Natural killer cell treated with Interleukin-12 subunit alpha and Interleukin-12 subunit beta and Interleukin-15 and Interleukin-18, amount 100 ng/mL, for 72 hours (primary cell): ENCODE measurements around the gene SLC17A9. TPM values are rescaled to one million over a fixed set of nuclear protein-coding genes. Genes with fewer than 3 reads are reported as not detected.
A peak's percentile ranks its signal among the peaks of the same experiment; 100 is the strongest.

Experiments
- ATAC-seq, 2 donors: fragments of 150-1000 bp; cut with Tn5 transposase in 1 of 2; sonication (Bioruptor Pico), chemical (Tn5 transposase) in 1 of 2; 2 replicates each; pipeline ENCODE4 v1.10.0; 2021
- DNase-seq: peaks from one replicate; pipeline ENCODE4 v3.0.0; 2022; ENCODE audit warnings: low spot score
- H3K27ac Mint-ChIP-seq, 2 donors: 1 replicate in 1 of 2; 2 replicates in 1 of 2; pipeline ENCODE4 v1.8.0; 2022; ENCODE audit warnings: mixed read lengths in 2 of 2, mild to moderate bottlenecking in 1 of 2, moderate library complexity in 1 of 2
- H3K27me3 Mint-ChIP-seq, 2 donors: 1 replicate in 1 of 2; 2 replicates in 1 of 2; pipeline ENCODE4 v1.8.0; 2022; ENCODE audit warnings: mixed read lengths in 2 of 2
- H3K36me3 Mint-ChIP-seq: one replicate; pipeline ENCODE4 v1.8.0; 2022; ENCODE audit warnings: mixed read lengths
- H3K4me1 Mint-ChIP-seq, 2 donors: 1 replicate in 1 of 2; 2 replicates in 1 of 2; pipeline ENCODE4 v1.8.0; 2022; ENCODE audit warnings: low read depth in 2 of 2, mixed read lengths in 2 of 2, mild to moderate bottlenecking in 1 of 2
- H3K4me3 Mint-ChIP-seq: one replicate; pipeline ENCODE4 v1.8.0; 2022; ENCODE audit warnings: mixed read lengths
- H3K9me3 Mint-ChIP-seq: 2 replicates; pipeline ENCODE4 v1.8.0; 2022; ENCODE audit warnings: mixed read lengths
- total RNA-seq, 2 donors: library from RNA; stranded (reverse); gene quantifications; one replicate each; pipeline ENCODE4 v1.2.3, GENCODE V29; 2022

The SLC17A9 gene
- total RNA-seq, 2 donors from 2014 or later: 34.9 to 100 TPM

DNA sequence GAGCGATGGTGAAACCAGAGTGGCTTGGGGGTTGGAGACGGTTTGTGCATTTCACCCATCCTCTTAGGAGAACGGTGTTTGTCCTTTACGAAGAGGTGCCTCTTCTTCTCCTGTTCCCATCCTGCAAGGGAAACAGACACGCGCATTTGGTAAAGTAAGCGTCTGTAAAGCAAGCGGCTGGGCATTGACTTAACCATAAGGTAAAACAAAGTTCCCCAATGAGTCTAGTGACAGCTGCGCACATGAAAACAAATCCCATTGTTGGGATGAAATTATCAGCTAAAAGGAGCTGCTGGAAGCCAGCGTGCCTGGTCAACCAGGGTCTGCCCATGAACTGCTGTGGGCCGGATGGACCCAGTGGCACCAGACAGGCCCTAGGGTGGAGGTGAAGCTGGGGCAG, 48.4 kb downstream of the SLC17A9 start:
- ATAC-seq (no peak), DNase-seq (no peak)
- Mint-ChIP-seq H3K36me3 (no peaks in the 10 kb centered on the region), H3K4me1 (peaks cover 0 to 9% of the 10 kb centered on the region in 2 donors), H3K9me3 (no peaks in the 10 kb centered on the region), H3K27ac (no peak overlapping the region), H3K27me3 (peaks cover 30 to 40% of the 10 kb centered on the region in 2 donors), H3K4me3 (no peak overlapping the region)

DNA sequence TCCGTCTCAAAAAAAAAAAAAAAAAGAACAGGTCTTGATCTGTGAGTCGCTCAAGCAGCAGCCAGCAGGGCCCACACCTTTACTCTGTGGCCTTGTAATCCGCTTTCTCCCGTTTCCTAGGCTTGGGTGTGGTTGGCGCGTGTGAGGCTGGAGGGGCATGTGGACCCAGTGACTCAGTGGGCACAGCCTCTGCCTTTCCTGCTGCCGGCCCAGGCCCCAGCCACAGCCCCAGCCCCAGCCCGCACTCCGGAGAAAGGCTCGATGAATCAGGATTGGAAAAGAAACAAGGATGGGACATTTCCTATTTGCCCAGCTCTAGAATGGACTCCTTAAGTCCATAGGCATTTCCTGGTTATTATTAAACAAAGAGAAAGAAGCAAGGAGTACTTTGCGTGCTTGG, 50.0 kb downstream of the SLC17A9 start:
- no peak overlapping the region for H3K27ac Mint-ChIP-seq
- no peaks in the 10 kb centered on the region for H3K9me3 Mint-ChIP-seq
- no peaks in the 10 kb centered on the region for H3K36me3 Mint-ChIP-seq
- peaks cover 30 to 40% of the 10 kb centered on the region in 2 donors for H3K27me3 Mint-ChIP-seq
- no peak for DNase-seq
- H3K4me3 Mint-ChIP-seq: no peak overlapping the region
- H3K4me1 Mint-ChIP-seq: peaks cover 0 to 9% of the 10 kb centered on the region in 2 donors
- ATAC-seq: no peak

DNA sequence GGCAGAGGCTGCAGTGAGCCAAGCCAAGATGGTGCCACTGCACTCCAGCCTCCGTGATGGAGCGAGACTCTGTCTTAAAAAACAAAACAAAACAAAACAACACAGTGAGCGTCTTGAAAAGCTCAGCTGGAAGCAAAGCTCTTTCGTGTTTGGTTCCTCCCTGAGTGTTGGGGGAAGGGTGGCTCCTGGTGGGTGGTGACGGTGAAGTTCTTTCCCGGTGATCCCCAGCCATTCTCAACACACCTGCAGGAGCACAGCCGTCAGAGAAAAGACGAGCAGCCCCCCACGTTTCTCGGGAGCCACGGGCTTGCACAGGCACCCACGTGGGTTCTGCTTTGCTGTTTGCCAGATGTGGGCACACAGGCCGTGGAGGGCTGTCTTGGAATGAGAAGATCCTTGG, 51.0 kb downstream of the SLC17A9 start:
- ATAC-seq: no peak
- H3K4me1 Mint-ChIP-seq: peaks cover 0 to 8% of the 10 kb centered on the region in 2 donors
- peaks cover 26 to 33% of the 10 kb centered on the region in 2 donors for H3K27me3 Mint-ChIP-seq

DNA sequence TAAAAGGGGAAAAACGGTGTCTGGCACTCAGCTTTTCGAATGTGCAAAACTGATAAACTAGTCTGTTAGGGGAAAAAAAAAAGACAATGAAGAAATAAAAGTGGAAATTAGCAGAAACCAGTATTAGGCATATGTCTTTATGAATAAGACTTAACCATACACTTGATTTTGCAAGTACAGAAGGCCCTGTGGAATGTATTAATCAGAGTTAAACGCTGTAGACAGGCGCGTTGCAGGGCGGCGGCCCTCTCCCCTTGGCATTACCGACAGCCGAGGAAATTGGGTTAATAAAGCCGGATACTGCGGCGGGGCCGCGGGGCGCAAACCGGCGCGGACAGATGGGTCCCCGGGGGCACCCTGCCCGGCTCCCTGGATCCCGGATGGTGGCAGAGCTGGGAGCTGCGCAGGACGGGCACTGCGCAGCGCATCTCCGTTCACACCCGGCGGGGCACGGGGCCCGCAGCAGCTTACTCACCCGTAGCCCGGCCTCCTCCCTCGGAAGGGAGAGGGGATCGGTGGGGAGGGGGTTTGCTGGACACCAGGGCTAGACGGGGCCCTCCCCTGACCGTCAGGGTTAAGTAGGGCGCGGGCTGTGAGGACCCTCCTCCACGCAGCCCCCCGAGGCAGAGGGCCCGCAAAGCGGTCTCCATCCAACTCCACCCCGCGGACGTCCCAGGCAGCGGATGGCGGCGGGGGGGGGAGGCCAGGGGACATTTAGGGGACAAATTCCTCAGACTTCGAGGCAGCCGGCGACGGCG, 52.3 kb downstream of the SLC17A9 start:
- Mint-ChIP-seq H3K27me3 (peaks cover 24 to 29% of the 10 kb centered on the region in 2 donors), H3K9me3 (no peaks in the 10 kb centered on the region), H3K4me3 (no peak overlapping the region), H3K4me1 (peaks cover 0 to 3% of the 10 kb centered on the region in 2 donors), H3K36me3 (no peaks in the 10 kb centered on the region), H3K27ac (no peak overlapping the region)
- DNase-seq: no peak
- ATAC-seq: no peak

More for the DNA sequence above, 51.0 kb downstream of the SLC17A9 start:
- Mint-ChIP-seq H3K36me3 (no peaks in the 10 kb centered on the region), H3K27ac (no peak overlapping the region), H3K9me3 (no peaks in the 10 kb centered on the region), H3K4me3 (no peak overlapping the region)
- no peak for DNase-seq

DNA sequence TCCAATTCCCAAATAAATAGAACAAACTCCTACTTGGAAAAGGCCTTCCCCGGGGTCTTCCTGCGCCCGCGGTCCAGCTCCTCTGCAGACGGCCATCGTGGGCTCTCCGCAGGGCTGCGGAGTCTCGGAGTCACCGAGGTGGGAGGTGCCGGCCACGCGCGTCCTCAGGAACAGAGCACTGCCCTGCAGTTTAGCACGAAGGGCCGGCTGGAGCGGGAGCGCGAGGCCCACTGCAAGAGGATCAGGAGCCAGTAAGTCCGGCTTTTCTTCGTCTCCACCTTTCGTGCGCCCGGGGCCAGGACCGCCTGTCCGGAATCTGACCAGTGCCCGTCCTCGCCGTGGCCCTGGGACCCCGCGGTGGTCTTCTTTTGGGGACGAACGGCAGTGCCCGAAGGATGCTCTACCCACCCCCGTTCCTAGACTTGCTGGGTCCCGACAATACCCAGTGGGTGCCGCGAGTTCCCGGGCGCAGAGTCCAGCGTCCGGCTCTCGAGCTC, 52.9 kb downstream of the SLC17A9 start:
- peaks cover 5 to 7% of the 10 kb centered on the region in 2 donors for H3K4me1 Mint-ChIP-seq
- peaks cover 26 to 33% of the 10 kb centered on the region in 2 donors for H3K27me3 Mint-ChIP-seq
- H3K4me3 Mint-ChIP-seq: no peak overlapping the region
- DNase-seq: no peak
- no peak for ATAC-seq
- no peaks in the 10 kb centered on the region for H3K9me3 Mint-ChIP-seq
- no peak overlapping the region for H3K27ac Mint-ChIP-seq
- no peaks in the 10 kb centered on the region for H3K36me3 Mint-ChIP-seq

DNA sequence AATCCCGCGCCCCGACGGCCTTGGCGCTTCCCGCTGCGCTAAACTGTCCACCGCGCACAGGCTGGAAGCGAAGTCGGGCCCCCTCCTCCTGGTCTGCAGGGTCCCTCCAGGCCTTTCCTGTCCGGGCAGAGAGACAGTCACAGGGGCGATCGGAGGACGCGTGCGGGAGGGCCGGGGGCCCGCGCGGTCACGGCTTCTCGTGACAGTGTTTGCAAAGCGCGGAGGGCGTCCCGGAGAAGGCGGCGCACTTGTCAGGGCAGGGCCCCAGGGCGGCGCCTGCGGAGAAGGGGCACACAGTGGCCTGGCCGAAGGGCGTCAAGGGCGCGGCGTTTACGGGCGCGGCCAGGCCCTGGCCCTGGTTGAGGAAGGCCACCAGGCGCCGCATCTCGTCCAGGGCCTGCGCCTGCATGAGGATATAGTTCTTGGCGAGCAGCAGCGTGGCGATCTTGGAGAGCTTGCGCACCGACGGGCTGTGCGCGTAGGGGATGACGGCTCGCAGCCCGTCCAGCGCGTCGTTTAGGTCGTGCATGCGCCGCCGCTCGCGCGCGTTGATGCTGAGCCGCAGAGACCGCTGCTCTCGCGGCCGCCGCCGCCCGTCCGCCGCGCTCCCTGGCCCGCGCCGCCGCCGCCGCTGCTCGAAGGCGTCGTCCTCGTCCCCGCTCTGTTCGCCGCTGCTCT, 53.5 kb downstream of the SLC17A9 start:
- Mint-ChIP-seq H3K9me3 (no peaks in the 10 kb centered on the region), H3K4me1 (peaks cover 7 to 8% of the 10 kb centered on the region in 2 donors), H3K36me3 (no peaks in the 10 kb centered on the region), H3K4me3 (no peak overlapping the region), H3K27ac (no peak overlapping the region), H3K27me3 (peaks cover 26 to 32% of the 10 kb centered on the region in 2 donors)
- no peak for ATAC-seq
- no peak for DNase-seq

DNA sequence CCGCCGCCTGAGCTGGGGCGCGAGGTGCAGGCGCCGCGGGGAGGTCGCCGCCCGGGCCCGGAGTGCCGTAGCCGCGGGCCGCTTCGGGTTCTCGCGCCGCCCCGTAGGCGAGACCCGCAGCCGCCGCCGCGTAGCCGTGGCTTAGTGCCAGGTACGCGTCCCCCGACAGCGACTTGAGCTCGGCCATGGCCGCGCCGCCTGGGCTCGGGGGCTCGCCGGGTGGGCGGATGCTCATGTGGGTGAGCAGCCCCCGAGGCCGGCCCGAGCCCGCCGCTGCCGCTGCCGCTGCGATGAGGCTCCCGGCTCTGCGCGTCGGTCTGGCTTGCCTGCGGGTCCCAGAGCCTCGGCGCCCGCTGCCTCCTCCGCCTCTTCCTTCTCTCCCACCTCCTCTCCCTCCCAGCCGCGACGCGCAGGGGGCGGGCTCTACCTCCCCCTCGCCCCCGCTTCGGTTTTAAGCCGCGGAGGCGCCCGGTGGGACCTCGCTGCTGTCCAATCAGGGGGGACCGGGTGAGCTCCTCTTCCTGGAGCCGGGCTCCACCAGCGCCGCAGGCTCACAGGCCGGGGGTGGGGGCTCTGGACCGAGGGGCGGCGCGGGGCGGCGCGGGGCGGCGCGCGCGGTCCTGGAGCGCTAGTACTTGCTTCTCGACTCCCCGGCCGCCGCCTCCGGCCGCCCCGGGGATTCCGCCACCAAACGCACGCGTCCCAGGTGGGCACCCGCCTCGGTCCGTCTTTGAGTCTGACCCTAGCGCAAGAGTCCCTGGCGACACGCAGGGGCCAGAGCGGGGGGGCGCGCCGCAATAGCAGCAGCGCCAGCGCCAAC, 54.2 kb downstream of the SLC17A9 start, which contains the start of gene BHLHE23:
TSS of gene BHLHE23 (minus strand) at position 425 of the 820 bp plus-strand sequence. CDS start at position 235, 190 bp downstream.
- ATAC-seq: no peak
- H3K9me3 Mint-ChIP-seq: no peaks in the 10 kb centered on the region
- no peak for DNase-seq
- H3K4me1 Mint-ChIP-seq: peaks cover 7 to 8% of the 10 kb centered on the region in 2 donors
- H3K36me3 Mint-ChIP-seq: no peaks in the 10 kb centered on the region
- H3K27ac Mint-ChIP-seq: no peak within 1 kb of the TSS
- no peak within 1 kb of the TSS for H3K4me3 Mint-ChIP-seq
- peaks cover 24 to 28% of the 10 kb centered on the region in 2 donors for H3K27me3 Mint-ChIP-seq

DNA sequence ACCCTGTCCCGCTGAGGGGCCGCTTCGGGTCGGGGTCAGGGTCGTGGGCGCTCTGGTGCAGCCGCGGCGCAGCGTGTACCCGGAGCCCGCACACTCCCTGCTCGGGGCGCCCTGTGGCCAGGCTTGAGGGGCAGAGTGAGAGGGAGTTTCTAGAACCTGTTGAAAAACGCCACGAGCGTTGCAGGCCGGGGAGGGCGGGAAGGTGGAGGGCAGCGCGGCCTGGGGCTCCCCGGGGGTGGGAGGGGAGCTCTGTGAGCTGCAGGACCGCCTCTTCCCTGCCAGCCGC, 54.8 kb downstream of the SLC17A9 start:
- no peak for ATAC-seq
- no peak for DNase-seq
- H3K36me3 Mint-ChIP-seq: no peaks in the 10 kb centered on the region
- H3K27ac Mint-ChIP-seq: no peak overlapping the region
- H3K4me1 Mint-ChIP-seq: peaks cover 7 to 8% of the 10 kb centered on the region in 2 donors
- no peaks in the 10 kb centered on the region for H3K9me3 Mint-ChIP-seq
- H3K4me3 Mint-ChIP-seq: no peak overlapping the region
- H3K27me3 Mint-ChIP-seq: peaks cover 24 to 28% of the 10 kb centered on the region in 2 donors

DNA sequence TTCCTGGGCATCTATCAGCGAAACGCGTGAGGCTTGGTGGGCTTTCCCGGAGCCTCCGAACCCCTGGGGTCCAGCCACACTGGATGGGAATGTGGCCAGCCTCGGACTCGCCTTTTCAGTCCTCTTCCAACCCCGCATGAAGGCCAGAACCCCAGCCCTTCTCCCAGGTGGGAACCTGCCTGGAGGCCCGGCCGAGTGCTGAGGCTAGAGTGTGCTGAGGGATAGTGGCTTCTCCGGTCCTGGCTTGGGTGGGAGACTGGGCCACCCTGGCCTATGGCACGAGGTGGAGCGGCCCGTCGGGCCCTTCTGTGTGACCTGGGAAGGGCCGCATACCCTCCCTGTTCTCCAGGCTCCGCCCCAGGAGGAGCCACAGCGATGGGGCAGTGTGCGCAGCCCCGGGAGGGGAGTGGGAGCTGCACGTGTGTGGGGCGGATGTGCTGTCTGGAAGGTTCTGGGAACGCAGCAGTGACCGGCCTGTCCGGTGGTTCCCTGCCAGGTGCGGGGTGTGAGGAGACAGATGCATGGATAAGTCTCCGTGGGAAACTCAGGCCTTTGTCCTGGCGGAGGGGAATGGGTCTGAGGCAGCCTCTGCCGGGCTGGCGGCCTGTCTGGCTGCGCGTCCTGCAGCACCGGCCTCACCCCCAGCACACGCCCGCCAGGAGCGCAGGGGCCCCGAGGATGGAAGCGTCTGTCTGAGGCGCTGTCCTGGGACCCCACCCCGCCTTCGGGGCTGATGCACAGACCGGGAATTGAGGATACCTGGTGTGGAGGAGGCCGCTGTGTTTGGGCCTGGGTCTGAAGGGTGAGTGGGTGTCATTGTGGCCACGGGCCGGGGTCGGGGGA, 55.4 kb downstream of the SLC17A9 start:
- H3K4me3 Mint-ChIP-seq: no peak overlapping the region
- no peak for DNase-seq
- H3K27ac Mint-ChIP-seq: no peak overlapping the region
- H3K36me3 Mint-ChIP-seq: peaks cover under 1% of the 10 kb centered on the region
- no peaks in the 10 kb centered on the region for H3K9me3 Mint-ChIP-seq
- ATAC-seq: no peak
- peaks cover 26 to 30% of the 10 kb centered on the region in 2 donors for H3K27me3 Mint-ChIP-seq
- peaks cover 7 to 8% of the 10 kb centered on the region in 2 donors for H3K4me1 Mint-ChIP-seq

DNA sequence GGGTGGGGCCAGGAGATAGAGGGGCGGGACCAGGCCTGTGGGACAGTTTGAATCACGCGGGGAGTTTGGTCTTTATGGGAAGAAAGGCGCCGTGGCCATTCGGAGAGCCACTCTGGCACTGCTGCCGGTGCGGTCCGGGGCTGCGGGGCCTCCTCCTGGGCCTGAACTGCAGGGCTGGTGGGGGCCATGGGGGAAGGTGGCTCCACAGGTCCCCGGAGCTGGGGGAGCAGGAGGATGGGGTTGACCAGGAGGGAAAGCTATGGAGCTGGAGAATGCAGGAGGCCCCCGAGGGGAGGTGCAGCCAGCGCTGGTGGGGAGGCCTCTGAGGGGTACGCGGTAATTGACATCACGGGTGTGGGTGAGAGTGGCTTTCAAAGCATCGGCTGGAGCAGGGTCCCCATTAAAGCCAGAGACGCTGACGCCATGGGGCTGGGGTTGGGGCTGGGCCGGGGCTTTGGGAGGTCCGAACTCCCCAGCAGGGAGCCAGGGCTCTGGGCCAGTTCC, 56.1 kb downstream of the SLC17A9 start:
- Mint-ChIP-seq H3K4me1 (peaks cover 7 to 8% of the 10 kb centered on the region in 2 donors), H3K4me3 (peak overlapping the region; percentile 34), H3K9me3 (no peaks in the 10 kb centered on the region), H3K27me3 (peaks cover 29 to 30% of the 10 kb centered on the region in 2 donors), H3K36me3 (peaks cover 8% of the 10 kb centered on the region), H3K27ac (no peak overlapping the region)
- DNase-seq (no peak), ATAC-seq (peak in 1 of 2 donors; percentile 31)

DNA sequence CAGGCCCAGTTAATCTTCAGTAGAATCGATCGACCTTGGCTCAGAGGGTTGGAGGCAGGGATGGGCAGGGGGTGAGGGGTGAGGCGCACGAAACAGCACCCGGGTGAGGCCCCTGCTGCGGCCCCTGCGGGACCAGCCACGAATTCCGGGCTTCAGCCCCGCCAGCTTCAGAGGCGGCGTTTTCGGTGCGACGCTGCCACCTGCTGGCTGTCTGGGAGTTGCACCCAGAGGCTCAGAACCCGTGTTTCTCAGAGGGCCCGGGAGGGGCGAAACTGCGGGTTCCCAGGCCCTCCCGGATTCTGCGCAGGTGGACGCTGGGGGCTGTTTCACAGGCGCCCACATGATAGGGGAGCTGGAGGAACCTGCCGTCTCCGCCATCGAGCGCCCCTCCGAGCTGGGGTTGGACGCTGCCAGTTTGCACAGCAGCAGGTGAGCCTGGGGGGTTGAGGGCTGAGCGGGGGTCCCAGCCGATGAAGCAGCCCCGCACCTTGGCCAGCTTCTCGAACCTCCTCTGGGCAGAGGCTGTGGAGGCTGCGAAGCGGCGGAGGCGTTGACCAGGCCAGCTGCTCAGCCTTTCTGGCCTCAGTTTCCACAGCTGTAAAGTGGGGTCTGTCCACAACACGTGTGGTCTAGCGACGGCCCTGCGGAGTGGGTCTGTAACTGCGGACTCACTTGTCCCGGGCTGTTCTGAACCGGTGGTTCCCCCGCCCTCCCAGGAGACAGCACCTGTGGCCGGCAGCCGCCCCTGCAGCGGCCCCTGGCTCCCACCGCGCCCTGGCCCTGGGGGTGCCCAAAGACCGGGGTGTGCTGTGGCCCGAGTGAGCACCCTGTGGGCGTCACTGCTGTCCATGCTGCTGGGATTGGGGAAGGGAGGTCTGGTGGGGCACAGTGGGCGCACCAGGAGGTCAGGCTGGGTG, 56.8 kb downstream of the SLC17A9 start:
- Mint-ChIP-seq H3K4me3 (peak overlapping the region; percentile 34), H3K27ac (no peak overlapping the region), H3K36me3 (peaks cover 14% of the 10 kb centered on the region), H3K4me1 (peaks cover 7 to 8% of the 10 kb centered on the region in 2 donors), H3K9me3 (no peaks in the 10 kb centered on the region), H3K27me3 (peaks cover 29 to 33% of the 10 kb centered on the region in 2 donors)
- ATAC-seq: peak; percentile 76 to 86
- peak; percentile 75 for DNase-seq
